ENCODE measurements around the gene UNKL.

GRCh38 chr16:1348441-1348840, 66.1 kb downstream of the UNKL start:
- TF ChIP-seq EZH2 (IDR thresholded peaks at IDR 0.05; ENCODE audit: borderline replicate concordance, insufficient read depth, low read depth, low read length, poor library complexity, severe bottlenecking) (no peak), CTCF (IDR thresholded peaks at IDR 0.05) (no peak)

Data from B cell (primary cell).